Activated T-helper 1 cell treated with Interleukin-2 at 50 U/mL for 16 hours (primary cell): ENCODE results near the gene TEAD2.
A peak's percentile ranks its signal among the peaks of the same experiment; 100 is the strongest.
"Not testable (repeated sequence)": the region's sequence is repeated elsewhere in the genome, so short reads cannot be mapped to it uniquely, and the experiment has no call there.

Source experiments
- DNase-seq: peaks from one replicate; pipeline ENCODE4 v3.0.0-alpha.2; 2020; ENCODE audit warnings: low read depth

Gene TEAD2

GRCh38 chr19:49333418-49333805, 28.8 kb downstream of the TEAD2 start:
- no peak for DNase-seq

GRCh38 chr19:49332691-49333417, 29.4 kb downstream of the TEAD2 start:
- DNase-seq: not testable (repeated sequence)

GRCh38 chr19:49331616-49332055, 30.6 kb downstream of the TEAD2 start:
- peak; percentile 35 for DNase-seq

- not testable (repeated sequence) for DNase-seq
Measured at GRCh38 chr19:49331187-49331586, 31.0 kb downstream of the TEAD2 start.

- DNase-seq: no peak
Measured at GRCh38 chr19:49328741-49329140, 33.5 kb downstream of the TEAD2 start.

GRCh38 chr19:49327878-49328544, 34.2 kb downstream of the TEAD2 start:
- no peak for DNase-seq

GRCh38 chr19:49326165-49326704, 36.0 kb downstream of the TEAD2 start:
- DNase-seq: no peak

- not testable (repeated sequence) for DNase-seq
Measured at GRCh38 chr19:49325756-49326155, 36.5 kb downstream of the TEAD2 start.

GRCh38 chr19:49324801-49325576, 37.2 kb downstream of the TEAD2 start, which contains the start of gene SLC6A16:
TSS of gene SLC6A16 (minus strand) at chr19:49325191. CDS start at chr19:49311347, 13,844 bp downstream.
- no peak for DNase-seq

- no peak for DNase-seq
Measured at GRCh38 chr19:49318296-49318695, 43.9 kb downstream of the TEAD2 start.

- DNase-seq: no peak
Measured at GRCh38 chr19:49316284-49316683, 45.9 kb downstream of the TEAD2 start.

GRCh38 chr19:49315111-49315510, 47.1 kb downstream of the TEAD2 start:
- DNase-seq: no peak

- DNase-seq: no peak
Measured at GRCh38 chr19:49309087-49309486, 53.1 kb downstream of the TEAD2 start.

GRCh38 chr19:49306734-49307133, 55.5 kb downstream of the TEAD2 start:
- not testable (repeated sequence) for DNase-seq

- DNase-seq: no peak
Measured at GRCh38 chr19:49301866-49302252, 60.4 kb downstream of the TEAD2 start.

- peak; percentile 58 for DNase-seq
Measured at GRCh38 chr19:49301165-49301865, 60.9 kb downstream of the TEAD2 start.

- not testable (repeated sequence) for DNase-seq
Measured at GRCh38 chr19:49298653-49299052, 63.6 kb downstream of the TEAD2 start.

GRCh38 chr19:49297403-49297802, 64.8 kb downstream of the TEAD2 start:
- no peak for DNase-seq

GRCh38 chr19:49295208-49295880, 66.9 kb downstream of the TEAD2 start:
- no peak for DNase-seq

GRCh38 chr19:49294401-49294800, 67.8 kb downstream of the TEAD2 start:
- DNase-seq: no peak
